ENCODE data around the gene PAF1.
A peak's percentile ranks its signal among the peaks of the same experiment; 100 is the strongest.

The PAF1 gene

DNA sequence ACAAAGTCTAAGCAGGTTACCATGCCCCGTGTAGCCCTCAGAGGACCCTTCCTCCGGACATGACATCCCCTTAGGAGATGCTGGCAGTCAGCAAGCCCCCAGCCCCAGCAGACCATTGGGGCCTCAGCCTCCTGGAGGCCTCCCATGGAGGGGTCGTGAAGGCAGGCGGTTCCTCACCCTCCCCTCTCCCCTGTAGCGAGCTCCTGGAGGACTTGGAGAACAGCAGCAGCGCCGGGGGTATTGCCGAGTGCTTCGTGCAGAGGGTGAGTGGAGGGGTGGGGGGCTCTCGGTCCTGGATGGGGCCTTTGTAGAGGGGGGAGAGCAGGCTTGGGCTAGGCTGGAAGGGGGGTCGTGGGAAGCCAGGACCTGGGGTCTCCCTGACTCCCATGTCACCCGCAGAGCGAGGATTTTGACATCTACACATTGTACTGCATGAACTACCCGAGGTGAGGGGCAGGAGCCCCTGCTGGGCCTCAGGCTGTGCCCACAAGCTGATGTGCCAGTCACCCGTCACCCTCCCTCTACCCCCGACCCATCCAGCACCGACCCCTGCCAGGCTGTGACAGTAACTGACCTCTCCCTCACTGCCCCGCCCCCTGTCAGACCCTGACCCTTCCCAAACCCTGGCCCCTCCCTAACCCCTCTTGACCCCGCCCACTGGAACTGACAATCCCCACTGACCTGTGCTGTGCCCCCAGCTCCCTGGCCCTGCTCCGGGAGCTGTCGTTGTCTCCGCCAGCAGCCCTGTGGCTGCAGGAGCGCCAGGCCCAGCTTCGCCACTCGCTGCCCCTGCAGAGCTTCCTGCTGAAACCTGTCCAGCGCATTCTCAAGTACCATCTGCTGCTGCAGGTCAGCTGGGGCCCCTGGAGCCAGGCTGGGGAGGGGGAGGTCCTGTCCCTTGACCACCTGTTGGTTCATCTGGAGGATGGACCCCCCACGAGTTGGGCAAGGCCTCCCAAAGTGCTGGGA lies 25.5 kb upstream of the PAF1 start:
- no peak for DNase-seq

DNA sequence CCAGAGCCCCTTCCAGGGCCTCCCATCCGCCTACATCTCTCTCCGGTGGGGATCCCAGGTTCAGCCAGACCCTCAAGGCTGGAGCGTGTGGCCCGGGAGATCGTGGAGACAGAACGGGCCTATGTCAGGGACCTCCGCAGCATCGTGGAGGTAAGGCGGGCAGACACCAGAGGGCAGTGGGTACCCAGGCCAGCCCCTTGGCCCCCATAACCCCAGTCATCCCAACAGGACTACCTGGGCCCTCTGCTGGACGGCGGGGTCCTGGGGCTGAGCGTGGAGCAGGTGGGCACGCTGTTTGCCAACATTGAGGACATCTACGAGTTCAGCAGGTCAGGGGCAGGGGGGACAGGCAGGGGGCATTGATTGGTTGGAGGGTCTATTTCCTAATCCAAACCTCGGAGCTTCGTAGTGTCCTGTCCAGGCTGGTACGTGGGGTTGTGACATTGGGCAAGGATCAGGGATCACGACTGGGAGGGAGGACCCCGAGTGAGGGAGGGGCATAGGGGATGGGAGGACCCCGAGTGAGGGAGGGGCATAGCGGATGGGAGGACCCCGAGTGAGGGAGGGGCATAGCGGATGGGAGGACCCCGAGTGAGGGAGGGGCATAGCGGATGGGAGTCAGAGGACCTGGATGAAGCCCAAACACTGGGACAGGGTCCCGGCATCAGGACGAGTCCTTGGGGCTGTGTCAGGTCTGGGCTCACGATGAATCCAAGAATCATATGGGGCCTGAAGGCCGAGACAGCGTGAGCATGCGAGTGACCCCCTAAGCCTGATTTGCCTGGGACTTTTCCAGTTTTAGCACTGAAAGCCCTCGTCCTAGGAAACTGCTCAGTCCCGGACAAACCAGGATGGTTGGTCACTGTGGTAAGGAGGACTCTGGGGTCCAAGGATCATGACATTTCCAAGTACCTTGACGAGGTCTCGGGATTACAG lies 24.5 kb upstream of the PAF1 start:
- DNase-seq = no peak

DNA sequence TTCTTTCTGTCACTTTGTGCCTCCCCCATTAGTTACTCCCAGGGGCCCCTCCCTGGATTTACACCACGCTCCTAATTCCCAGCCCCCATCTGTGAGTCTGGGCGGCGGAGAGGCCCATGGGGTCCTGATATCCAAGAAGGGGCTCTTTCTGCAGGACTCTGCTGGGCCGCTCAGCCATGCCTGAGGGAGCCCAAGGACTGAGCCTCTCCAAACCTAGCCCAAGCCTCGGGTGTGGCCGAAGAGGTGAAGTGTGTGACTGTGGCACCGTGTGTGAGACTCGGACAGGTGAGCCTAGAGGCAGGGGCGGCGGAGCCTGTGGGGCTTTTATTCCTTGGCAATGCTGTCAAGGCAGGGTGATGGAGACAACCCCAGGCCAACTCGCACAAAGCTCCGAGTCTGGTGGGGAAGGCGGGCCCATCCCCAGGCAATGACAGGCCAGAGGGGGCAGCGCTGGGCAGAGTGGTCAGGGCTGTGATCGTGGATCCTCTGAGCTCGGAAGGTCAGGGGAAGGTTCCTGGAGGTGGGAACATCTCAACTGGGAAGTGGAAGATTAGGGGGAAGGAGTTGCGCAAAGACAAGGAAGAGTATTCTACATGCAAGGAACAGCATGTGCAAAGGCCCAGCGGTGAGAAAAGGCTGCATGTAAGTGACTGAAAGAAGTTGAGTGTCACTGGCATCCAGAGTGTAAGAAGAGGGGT lies 23.2 kb upstream of the PAF1 start:
- no peak for DNase-seq

DNA sequence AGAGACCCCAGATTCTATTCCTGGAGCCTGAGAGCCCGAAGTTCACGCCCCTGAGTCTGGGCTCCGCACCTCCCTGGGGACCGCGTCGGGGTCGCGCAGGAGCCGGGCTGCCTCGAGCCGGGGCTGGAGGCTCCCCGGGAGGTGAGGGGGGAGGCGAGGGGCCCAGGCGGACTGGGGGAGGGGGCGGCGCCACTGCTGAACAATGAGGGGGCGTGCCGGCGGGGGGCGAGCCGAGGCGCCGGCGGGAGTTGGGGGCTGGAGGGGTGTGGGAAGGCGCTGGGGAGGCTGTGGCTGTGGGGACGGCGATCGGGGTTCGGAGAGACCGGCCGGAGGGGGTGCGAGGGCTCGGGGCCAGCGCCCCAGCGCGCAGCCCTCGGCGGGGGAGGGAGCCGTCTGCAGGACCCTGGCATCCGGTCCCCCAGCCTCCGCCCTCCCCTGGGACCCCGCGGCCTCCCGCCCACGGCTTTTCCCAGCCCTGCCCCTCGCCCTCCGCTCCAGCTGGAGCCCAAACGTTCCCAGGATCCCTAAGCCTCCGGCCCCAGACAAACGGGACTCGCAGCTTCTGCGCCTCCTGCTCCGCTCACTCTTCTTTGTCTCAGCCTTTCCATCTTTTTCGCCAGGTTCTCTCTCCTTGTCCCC lies 22.5 kb upstream of the PAF1 start:
- peak; percentile 20 to 32 for DNase-seq

DNA sequence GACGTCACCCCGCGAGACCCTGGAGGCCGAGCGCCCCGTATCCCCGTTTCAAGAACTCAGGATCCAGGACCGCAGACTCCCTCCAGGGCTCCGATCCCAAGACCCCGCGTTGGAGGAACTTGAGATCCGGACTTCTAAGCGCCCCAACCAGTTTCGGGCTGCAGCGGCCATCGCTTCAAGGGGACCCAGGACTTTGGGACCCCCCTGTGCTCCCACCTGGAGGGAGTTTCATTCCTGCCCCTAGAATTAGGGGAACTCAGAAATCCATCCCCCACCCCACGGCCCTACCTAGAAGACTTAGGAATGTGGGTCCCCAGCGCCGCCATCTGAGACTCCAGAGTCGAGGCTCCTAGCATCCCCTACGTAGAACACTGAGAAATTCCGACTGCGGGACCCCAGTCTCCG lies 22.0 kb upstream of the PAF1 start:
- DNase-seq = no peak

DNA sequence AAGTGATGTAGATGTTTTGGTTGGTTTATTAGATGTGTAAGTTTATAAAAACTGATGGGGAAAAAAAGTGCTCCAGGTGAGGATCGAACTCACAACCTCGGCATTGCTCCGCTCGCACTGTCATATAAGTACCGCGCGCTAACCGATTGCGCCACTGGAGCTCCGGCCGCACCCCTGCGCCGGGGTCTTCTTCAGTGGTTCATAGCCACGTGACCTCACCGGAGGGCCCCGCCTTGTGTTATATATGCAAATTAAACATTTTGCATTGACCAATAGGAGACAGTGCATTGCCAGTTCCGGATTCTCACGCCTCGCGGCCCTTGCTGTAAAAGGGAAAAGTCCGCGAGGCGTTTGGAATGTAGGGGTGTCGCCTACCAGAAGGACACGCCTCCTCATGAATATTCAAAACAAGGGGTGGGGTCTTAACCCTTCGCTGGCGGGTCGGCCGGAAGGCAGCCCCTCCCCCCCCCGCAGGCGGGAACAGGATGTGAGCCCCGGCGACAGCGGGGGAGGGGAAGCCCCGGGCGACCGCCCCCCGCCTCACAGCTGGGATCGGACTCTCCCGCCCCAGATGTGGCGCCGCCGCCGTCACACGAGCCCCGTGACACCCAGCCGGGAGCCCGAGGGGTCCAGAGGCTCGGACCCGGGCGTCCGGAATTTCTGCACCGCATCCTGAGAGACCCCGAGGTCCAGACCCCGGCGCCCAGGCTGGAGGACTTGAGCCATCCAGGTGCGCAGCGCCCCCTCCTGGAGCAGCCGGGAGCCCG lies 21.4 kb upstream of the PAF1 start, which contains the start of gene PLEKHG2:
Gene PLEKHG2 (plus strand): TSS at position 570 of the 767 bp plus-strand sequence. CDS start 1,418 bp downstream, outside the sequence.
- DNase-seq = peak; percentile 98

DNA sequence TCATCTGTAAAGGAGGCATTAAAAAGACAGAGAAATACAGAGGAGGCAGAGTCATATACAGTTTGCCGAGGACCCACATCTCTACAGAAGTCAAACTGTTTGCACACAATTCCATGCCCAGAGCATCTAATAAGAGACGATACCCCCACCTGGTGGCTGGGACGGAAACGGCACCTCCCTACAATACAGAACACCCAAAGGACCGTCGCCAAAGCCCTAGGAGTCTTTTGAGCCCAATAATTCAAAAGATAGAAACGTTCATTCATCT lies 20.9 kb upstream of the PAF1 start:
- peak; percentile 84 to 91 for DNase-seq

DNA sequence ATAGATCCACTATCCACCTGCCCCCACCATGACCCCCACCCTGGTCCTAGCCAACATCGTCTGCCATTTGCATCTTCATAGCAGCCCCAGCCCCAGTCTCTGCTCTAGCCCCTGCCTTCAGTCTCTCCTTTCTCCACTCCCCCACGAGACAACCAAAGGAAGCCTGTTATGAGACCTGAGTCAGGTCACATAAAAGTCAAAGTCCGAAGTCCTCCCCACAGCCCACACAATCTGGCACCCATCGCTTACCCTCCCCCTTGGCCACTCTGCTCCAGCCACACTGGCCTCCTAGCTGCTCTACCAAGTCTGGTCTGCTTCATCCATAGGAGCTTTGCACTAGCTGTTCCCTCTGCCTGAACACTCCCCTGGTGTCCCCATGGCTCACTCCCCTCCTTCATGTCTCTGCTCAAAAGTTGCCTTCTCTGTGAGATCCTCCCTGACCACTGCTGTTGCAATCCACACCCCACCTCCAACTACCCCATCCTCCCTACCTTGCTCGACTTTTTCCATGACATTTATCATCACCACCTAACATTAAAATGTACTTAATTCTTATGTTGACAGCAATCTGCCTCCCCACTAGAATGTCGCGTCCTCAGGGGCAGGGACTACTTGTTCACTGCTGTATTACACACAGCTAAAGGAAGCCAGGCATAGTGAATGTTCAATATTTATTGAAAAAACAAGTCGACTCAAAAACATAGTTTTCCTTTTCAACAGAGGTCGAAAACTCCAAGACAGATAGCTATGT lies 20.4 kb upstream of the PAF1 start:
- no peak for DNase-seq

DNA sequence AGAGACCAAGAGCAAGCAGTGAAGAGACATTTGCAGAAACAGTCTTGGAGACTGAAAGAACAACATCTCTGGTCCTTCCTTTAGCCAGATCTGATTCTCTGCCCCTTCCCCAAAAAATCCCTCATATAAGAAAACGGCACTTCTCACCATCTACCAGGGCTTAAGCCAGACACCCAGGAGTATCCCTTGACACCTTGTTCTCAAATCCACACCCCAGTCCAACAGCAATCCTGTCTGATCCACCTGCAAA lies 19.9 kb upstream of the PAF1 start:
- no peak for DNase-seq

DNA sequence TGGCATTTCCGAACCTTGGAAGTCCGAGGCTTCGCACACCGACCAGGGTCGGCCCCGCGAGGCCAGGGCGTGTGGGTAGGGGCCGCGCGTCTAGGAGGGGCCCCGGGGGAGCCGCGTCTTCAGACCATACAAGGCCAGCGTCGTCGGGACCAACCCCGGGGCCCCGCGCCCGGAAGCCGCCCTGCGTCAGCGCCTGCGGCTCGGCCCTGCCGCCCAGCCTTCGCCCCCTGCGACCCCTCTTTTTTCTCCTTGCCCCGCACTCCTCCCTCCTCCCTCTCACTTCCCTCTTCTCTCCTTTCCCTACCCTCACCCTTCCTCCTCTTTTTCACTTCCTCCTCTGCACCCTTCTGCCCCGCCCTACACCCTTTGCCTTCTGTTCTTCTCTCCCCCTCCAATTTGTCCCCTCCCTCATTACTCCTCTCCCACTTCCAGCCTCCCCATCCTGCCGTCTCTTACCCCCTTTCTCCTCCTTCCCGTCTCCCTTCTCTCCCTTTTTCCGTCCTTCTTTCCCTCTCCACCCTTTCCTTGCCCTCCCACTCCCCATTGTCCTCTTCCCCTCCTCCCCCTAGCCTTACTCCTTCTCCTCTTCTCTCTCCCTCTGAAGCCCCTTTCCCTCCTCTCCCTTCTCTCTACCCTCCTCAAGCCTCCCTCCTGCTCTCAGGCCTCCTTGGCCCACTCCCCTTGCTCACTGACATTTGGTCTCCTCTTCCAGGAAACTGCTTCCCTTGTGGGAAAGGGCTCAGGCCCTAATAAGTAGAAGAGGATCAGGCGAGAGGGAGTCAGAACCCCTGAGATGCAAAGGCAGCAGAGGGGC lies 19.3 kb upstream of the PAF1 start:
- no peak for DNase-seq

DNA sequence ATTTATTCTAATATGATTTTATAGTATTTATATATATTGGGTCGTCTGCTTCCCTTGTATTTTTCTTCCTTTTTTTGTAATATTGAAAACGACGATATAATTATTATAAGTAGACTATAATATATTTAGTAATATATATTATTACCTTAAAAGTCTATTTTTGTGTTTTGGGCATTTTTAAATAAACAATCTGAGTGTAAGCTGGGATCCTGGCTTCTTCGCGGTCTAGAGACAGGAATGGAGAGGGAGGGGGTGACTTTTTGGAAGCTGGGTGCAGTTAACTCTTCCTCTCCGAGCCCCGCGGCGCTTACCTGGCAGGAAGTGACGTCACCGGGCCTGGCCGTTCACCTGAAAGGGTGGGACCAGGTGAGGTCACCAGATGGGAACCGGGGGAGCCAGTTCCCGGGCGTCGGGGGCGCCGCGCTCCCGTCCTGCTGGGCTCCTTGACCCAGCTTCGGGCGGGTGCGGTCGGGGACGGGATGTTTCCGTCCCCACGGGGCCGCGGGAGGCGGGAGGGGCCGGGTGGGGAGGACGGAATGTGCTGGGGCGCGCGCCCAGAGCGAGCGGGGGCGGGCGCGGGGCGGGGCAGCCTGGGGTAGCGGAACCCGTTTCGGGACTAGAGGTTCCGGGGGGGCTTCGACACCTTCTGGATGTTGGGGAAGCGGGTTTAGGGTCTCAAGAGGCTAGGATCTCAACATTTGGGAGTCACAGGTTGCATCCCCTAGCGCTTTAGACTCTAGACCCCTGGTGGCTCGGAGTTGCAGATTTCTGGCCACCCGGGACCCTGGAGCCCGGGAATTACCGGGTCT lies 18.5 kb upstream of the PAF1 start:
- DNase-seq = peak; percentile 91 to 92

DNA sequence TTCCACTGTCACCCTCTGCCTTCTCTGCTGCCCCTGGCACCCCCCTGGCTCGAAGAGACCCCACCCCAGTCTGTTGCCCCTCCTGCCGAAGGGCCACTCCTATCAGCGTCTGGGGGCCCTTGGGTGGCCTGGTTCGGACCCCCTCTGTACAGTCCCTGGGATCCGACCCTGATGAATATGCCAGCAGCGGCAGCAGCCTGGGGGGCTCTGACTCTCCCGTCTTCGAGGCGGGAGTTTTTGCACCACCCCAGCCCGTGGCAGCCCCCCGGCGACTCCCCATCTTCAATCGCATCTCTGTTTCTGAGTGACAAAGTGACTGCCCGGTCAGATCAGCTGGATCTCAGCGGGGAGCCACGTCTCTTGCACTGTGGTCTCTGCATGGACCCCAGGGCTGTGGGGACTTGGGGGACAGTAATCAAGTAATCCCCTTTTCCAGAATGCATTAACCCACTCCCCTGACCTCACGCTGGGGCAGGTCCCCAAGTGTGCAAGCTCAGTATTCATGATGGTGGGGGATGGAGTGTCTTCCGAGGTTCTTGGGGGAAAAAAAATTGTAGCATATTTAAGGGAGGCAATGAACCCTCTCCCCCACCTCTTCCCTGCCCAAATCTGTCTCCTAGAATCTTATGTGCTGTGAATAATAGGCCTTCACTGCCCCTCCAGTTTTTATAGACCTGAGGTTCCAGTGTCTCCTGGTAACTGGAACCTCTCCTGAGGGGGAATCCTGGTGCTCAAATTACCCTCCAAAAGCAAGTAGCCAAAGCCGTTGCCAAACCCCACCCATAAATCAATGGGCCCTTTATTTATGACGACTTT lies 17.7 kb upstream of the PAF1 start:
- DNase-seq = peak in 1 of 2 experiments; percentile 18

DNA sequence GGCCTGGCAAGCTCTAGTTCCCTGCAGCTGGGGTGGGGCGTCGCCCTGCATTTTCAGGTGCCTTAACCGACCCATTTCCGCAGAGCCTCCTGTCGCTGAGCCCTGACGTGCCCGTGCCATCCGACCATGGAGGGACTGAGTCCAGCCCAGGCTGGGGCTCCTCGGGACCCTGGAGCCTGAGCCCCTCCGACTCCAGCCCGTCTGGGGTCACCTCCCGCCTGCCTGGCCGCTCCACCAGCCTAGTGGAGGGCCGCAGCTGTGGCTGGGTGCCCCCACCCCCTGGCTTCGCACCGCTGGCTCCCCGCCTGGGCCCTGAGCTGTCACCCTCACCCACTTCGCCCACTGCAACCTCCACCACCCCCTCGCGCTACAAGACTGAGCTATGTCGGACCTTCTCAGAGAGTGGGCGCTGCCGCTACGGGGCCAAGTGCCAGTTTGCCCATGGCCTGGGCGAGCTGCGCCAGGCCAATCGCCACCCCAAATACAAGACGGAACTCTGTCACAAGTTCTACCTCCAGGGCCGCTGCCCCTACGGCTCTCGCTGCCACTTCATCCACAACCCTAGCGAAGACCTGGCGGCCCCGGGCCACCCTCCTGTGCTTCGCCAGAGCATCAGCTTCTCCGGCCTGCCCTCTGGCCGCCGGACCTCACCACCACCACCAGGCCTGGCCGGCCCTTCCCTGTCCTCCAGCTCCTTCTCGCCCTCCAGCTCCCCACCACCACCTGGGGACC lies 16.9 kb upstream of the PAF1 start:
- DNase-seq = no peak

DNA sequence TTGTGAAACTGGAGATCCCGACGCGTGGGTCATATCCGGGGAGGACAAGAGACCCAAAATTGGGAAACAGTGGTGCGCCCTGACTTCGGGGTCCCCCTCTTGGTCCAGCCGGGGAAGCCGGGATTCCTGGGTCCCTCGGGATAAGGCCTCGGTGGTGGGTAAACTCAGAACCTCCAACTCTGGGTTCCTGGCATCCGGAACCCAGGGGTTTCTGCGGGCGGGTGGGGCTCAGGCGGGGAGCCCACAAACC lies 16.4 kb upstream of the PAF1 start:
- DNase-seq = no peak

DNA sequence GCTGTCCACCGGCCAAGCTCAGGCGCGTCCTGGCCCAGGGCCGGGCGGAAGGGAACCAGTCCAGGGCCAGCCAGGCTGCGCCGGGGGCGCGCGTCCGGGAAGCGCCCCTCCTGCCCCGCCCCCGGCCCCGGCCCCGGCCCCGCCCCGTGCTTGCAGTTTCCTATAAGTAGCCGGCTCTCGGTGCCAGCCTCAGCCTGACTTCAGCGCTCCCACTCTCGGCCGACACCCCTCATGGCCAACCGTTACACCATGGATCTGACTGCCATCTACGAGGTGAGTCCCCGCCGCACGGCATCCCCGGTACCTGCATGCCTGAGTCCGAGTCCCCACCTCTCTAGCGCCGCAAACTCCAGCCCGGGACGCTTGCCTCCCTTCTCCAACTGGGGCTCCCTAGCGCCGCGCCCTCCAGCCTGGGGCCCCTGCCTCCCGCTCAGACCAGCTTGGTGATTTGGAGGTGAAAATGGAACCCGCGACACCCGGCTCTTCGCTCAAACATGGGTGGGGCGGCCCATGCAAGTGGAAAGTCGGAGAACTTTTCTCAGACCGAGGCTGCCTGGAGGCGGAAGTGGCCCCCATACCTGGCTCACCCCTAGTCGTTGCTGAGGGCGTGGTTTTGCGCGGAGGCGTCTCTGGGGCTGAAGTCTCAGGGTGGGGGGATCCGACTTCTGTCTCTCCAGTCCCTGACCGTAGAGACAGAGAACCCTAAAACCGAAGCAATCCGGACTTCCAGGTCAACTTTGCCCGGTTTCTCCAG lies 15.9 kb upstream of the PAF1 start, which contains the start of gene ZFP36:
Gene ZFP36 (plus strand): TSS at position 192 of the 754 bp plus-strand sequence. CDS start 58 bp downstream, at position 250.
- DNase-seq = peak; percentile 48 to 61

DNA sequence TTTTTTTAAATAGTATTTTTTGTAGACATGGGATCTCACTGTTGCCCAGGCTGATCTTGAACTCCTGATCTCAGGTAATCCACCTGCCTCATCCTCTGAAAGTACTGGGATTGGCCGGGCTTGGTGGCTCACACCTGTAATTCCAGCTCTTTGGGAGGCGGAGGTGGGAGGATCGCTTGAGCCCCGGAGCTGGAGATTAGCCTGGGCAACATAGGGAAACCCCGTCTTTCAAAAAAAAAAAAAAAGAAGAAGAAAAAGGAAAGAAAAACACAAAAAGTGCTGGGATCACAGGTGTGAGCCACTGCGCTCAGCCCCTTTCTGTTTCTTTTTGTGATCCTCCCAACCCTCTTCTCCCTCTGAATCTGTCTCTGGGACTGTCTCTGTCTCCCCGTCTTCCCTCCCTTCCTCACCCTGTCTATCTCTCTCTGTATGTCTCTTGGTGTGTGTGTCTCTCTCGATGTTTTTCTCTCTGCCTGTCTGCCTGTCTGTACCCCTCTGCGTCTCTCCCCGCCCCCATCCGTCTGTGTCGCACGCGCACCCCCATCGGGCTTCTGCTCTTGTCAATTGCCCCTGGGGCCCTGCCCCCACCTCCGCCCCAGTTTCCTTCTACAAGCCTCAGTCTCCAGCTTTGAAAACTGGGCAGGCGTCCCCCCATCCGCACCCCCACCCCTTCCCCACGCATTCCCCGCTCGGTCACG lies 15.2 kb upstream of the PAF1 start:
- no peak for DNase-seq
